NOMO-1 treated with DMSO at 0.1 percent for 48 hours (cell line): ENCODE data around the gene MZT2B.
"Not testable (repeated sequence)": the region's sequence is repeated elsewhere in the genome, so short reads cannot be mapped to it uniquely, and the experiment has no call there.

ENCODE experiments used
- DNase-seq: peaks from one replicate; lab custom pipeline; 2025; ENCODE audit not compliant: unreplicated experiment; lab: John Stamatoyannopoulos, UW

Gene MZT2B

DNA sequence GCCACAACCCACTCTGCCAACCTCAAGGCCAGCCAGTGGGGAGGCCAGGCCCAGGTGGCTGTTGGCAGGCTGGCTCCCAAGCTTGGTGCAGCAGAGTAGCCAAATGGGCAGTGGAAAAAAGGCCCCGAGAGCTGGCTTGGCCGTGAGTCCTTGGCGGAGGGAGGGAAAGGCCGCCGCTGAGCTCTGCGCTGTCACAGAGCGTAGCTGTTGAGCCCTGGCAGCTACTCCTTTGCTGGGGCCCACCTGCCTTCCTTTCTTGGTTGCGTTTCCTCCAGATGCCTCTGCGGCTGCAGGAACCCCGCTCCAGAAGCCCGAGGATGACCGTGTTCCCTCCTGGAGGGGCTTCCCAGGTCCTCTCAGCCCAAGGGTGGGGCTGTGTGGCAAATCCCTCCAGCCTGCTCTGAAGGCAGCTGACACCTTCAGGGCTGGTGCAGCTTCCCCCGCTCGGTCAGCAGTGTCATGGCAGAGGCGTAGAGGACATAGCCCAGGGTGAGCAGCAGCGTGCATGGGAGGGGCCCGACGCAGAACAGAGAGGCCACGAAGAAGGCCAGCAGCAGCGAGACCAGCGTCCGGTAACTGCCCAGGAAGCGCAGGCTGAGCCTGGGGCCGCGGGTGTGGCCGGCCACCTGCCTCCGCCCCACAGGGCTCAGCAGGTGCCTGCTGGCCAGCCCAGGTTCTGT, 29.8 kb upstream of the MZT2B start:
- DNase-seq, result not testable (repeated sequence)

DNA sequence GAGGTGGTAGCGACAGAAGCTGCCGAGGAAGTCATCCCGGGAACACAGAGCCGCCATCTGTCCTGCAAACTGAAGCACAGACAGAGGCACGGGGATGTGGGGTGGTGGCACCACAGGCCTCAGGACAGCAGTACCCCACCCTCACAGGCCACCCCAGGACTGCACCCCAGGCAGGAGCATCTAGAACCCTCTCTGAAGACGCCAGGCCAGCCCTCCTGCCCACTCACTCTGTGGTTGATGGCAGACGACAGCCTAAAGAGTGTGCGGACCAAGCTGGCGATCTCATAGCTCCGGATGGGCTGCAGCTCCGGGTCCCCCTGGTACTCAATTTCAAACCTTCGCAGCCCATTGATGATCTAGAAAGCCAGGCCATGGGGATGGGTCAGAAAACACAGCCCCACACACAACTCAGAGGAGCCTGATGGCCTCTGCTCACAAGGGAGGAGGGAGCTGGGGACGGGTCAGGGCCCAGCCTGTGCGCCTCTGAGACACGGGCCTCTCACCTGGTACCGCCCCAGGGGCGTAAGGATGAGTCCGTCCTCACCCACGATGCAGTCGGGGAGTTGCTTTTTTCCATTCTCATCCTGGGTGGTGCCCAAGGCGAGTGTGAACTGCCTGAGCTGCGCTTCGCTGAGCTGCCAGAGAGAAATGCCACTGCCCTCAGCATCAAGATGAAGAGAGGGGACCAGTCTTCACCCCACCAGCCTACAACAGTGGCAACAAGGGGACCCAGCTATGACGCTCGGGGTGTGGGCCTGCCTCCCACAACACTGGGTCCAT, 29.1 kb upstream of the MZT2B start:
- DNase-seq, result no peak

DNA sequence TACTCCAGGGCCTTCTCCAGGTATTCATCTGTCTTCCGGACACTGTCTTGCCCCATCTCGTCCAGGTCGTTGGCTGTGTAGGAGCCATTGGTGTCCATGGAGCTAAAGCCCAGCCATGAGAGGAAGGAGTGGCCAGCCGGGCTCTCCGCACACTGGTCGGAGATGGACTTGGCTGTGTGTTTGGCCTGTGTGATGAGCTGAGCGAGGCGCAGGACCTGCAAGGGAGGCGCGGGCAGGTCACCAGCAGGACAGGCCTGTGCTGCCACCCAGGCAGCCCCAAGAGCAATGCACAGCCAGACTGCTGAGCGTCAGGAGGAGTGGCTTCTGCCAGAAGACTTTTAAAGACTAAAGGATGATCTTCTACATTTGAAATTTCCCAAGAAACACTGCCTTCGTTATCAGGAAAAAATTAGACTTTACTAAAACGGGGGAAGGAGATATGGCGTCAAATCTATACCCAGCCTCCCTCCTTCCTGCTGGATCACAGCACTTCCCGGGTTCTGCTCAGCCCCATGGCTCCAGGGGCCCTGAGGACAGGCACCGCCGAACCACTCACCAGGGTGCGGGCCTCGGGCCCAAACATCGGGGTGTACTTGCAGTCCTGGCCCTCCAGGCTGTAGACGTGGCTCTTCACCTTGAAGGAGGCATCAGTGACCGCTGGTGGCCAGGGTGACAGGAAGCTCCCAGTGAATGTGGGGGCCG, 28.2 kb upstream of the MZT2B start:
- DNase-seq, result not testable (repeated sequence)

DNA sequence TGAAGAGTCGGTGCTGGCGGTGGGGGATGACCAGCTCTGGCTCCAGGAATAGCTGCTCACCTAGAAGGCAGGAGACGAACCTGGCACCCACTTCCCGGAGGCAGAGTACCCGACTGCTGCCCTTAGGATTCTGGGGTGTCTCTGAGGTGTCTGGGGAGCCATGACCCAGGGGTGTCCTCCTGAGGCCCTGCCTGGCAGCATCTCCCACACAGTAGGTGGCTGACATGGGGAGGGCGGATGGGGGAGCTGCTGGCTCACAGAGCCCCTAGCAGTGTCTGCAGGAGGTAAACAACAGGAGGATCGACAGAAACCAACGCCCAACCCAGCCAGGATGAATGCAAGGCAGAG, 27.7 kb upstream of the MZT2B start:
- DNase-seq, result not testable (repeated sequence)

DNA sequence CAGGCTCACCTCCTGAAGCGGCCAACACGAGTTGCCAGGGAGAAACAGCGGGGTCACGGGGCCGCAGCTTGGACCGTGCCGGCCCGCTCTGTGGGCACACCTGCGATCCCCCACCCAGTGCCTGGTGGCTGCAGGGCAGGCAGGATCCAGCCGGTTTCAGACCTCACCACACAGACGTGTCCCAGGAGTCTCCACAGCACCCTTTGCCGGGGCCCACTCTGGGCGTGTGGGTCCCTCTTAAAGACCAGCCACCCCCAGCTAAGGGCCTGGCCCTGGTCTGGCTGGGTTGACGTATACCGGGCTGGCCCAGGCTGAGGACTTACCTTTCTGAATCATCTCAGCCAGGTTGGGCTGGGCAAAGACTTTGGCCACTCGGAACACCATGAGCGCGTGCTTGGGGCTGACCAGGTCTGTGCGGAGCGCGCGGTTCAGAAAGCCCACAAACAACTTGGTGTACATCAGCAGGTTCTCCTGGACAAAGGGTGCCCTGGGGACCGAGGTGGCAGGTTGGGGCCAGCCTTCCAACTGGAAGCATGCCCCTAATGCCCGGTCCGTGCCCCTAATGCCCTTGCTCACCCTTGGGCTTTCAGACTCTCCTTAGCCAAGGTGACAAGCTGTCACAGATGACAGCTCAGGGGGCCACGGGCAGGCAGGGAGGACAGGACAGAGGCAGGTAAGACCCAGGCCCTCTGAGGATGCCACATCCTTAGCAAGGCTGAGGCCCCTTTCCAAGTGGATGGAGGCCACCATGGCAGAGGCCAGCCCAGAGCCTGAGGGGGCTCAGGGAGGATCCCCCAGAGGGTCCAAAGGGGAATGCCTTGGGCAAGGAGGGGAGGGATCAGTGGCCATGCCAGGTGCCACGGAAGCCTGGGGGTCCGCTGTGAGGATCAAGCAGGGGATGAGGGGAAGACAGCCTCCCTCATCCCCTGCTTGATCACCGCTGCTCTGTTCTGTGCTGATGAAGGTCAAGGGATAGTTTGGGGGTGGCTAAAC, 27.0 kb upstream of the MZT2B start:
- no peak for DNase-seq

DNA sequence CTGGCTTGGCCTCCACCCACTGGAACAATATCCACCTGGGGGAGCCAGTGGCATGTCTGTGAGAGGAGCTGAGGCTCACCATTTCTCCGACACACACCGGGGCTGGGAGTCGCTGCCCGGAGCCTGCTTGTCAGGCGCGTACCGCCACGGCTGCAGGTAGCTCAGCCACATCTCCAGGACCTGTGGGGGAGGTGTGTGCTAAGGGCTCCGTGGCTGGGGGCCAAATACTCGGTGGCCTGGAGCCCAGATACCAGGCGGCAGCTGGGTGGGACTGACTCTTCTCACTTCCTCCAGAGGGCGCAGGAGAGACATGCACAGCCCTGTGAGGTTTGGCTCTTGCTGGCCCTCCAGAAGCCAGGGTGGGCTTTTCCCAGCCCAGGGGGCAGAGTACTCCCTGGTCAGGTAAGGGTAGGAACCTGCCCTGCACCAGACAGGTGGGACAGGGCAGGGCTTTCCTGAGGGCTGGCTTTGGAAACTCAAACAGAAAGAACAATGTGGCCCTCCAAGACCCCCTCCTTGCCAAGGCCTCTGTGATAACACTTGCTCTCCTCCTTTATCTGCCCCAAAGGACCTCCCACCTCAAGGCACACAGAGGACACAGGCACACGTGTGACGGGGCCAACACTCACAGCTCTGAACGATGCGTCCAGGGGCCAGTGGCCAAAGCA, 26.0 kb upstream of the MZT2B start:
- not testable (repeated sequence) for DNase-seq

DNA sequence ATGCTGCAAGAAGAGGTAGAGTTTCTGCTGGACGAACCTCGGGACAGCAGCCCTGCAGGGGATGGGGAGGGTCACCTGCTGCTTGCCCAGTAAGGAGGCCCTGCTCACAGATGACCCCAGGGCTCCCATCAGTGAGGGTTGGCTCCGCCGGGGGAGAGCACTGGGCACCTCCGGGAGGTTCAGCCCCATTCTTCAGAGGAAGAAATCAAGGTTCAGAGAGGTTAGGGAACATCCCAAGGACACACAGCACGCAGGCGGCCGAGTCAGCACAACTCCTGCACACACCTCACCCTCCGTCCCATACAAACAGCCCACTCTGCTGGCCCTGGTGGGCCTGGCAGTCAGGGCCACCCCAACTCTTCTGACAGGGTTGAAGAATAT, 25.4 kb upstream of the MZT2B start:
- DNase-seq, result no peak

DNA sequence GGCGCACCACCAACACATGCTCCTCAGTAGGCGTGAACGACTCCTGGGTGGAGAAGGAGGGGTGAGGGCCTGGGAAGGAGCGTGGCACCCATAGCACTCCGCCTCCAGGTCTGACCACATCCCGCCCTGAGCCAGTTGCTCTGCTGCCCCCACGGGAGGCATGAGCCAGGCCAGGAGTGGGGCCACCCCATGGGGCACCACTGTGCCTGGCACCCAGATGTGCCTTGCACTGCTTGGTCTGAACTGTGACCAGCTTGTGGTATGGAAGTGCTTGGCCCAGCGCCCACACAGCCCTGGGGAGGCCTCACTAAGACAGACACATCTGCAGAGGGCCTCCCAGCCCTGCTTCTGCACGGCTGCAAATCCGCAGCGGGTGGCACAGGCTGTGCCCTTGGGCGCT, 24.7 kb upstream of the MZT2B start:
- DNase-seq, result not testable (repeated sequence)

DNA sequence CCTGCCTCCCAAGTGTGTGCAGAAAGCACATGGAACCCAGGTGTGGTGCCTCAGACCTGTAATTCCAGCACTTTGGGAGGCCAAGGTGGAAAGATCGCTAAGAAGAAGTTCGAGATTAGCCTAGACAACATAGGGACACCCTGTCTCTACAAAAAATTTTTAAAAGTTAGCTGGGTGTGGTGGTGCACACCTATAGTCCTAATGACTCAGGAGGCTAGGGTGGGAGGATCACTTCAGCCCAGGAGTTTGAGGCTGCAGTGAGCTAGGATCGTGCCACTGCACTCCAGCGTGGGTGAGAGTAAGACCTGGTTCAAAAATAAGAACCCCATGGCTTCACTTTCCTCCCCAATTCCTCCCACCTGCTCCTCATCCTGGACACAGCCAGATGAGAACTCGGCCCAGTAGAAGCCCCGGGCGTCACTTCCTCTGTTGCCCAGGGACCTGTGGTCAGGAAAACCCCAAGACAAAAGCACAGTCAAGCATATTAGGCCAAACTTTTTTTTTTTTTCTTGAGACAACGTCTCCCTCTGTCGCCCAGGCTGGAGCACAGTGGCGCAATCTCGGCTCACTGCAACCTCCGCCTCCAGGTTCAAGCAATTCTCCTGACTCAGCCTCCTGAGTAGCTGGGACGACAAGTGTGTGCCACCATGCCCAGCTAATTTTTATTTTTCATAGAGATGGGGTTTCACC, 24.1 kb upstream of the MZT2B start:
- DNase-seq, result not testable (repeated sequence)

DNA sequence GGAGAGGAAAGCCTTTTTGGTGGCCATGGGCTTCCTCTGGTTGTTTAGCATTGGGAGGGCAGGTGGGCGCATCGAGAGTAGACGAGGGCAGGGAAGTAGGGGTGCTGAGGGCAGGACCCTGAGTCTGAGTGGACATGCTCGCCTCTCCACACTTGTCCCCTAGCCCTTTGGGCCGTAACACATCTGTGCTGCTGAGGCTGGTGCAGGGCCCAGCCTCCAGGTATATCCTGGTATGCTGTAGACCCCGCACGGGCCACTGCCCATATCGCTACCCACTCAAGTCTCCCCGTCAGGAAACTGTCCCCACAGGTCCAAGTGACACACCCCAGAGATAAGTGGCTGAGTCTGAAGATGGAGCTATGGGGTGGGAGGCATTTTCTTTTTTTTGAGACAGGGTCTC, 23.4 kb upstream of the MZT2B start:
- no peak for DNase-seq

DNA sequence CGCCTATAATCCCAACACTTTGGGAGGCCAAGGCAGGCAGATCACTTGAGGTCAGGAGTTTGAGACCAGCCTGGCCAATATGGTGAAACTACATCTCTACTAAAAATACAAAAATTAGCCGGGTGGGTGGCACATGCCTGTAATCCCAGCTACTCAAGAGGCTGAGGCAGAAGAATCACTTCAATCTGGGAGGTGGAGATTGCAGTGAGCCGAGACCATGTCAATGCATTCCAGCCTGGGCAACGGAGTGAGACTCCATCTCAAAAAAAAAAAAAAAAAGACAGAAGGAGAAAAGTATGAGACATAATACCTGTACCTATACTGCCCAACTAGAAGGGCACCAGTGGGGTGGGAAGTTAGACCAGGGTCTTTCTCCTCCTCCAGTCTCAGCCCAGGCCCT, 22.7 kb upstream of the MZT2B start:
- DNase-seq, result not testable (repeated sequence)

DNA sequence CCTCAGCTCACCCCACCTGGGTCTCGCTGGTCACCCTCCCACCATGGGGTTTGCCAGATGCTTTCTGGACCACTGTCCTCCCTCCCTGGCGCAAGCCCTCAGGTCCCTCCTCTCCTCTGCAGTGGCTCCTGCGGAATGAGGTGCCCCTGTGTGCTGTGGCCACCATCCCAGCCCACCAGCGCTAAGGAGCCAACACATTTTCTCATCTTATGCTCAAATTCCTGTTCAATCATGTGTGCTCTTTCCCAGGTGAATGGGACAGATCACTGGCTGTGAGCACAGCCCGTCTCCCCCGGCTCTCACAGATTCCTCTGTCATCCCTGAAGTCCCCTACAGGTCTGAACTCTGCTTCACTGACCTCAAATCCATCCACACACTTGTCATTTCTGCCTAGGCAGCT, 21.9 kb upstream of the MZT2B start:
- DNase-seq, result no peak

DNA sequence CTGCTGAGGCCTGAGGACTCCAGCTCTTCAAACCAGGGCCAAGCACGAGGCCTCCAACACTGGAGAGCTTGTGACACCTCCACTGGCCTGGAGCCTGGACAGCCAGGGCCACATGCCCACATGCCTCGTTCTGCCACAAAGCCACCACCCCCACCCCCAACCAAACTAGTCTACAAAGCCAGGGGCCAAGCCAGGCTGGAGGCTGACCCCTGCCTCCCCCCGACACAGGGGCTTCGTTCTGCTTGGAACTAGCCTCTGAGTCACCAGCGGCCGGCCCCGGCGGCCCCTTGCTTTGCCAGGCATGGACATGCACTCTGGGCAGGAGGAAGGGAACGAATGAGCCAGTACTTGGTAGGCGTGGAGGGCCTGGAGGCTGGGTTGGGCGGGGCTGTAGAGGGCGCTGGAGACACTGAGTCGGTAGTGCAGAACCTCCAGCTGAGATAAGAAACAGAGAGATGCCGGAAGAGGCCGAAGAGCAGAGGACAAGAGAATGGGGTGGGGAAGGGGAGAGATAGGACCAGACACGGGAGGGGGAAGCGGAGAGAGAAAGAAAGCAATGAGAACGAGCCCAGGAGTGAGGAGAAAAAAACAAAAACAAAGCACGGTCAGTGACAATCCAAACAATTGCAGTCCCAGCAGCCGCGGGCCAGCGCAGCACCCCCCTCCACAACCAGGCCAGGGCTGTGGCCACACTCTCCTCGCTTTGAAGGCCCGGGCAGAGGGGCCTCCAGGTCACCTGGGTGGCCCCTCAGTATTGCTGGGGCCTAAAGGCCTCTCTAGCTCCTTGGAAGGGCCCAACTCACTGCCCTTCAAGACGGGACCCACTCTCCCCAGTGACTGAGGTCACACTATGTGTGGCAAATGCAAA, 21.0 kb upstream of the MZT2B start:
- DNase-seq, result not testable (repeated sequence)

DNA sequence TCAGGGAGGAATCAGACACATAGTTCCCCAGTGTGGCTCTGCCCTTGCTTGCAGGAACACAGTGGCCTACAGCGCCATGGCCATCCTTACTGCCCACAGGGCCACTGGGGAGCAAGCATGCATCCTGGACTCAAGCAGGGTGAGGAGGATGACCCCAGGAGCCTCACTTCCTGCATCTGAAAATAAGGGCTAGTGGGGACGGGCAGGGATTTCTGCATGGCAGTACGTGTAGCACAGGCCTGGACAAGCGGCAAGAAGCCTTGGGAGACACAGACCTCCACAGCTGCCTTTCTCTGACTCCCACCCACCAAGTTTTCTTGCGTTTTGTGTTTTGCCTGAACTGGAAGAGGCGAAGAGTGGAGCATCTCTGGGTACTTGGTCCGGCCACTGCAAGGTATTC, 19.6 kb upstream of the MZT2B start:
- DNase-seq, result not testable (repeated sequence)

DNA sequence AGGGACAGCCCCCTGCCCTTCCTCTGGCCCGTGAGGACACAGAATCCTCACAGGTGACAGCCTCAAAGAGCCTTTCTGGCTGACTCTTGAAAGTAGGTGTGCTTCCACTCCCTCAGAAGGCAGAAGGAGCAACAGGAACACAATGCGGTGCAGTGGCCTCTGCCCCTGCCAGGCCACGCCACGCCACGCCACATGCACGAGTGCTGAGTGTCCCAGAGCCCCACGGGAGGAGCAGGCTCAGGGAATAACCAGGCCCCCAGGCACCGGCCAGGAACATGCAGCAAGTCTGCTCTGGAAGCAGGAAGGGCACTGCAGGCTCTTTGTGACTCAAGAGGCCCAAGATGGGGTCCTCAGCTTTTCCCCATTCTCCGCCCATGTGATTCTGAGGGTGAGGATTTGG, 19.1 kb upstream of the MZT2B start:
- DNase-seq, result no peak

DNA sequence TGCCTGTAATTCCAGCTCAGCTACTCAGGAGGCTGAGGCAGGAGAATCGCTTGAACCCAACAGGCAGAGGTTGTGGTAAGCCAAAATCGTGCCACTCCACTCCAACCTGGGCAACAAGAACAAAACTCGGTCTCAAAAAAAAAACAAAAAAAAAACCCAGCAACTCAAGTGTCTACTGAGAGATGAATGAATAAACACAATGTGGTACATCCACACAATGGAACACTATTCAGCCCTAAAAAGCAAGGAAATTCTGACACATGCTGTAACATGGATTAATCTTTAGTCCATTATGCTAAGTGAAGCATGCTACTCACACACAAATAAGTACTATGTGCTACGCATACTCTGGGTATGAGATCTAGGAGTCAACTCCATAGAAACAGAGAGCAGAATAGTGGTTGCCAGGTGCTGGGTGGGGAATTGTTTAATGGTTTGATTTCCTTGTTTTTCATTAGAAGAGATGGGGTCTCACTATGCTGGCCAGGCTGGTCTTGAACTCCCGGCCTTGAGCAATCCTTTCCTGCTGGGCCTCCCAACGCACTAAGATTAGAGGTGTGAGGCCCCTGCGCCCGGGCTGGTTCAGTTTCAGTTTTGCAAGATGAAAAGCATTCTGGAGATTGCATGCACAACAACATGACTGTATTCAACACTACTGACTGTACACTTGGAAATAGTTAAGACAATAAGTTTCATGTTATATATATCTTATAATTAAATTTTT, 16.6 kb upstream of the MZT2B start:
- DNase-seq, result no peak

DNA sequence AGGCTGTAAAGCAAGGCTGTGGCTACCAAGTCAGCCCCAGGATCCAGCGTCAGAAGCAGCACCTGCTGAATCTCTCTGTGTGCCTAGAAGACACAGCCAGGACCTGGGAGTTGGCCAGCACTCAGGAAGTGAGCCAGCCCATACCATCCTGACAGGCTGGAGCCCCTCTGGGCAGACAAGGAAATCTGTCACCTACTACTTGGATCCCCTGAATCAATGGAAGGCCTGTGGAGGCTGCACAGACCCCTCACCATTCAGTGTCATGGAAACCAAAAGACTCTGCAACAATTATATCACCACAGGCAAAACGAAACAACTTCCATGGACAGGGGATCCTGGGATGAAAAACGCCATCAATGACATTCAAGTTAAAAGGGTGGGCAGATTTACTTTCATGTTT, 15.5 kb upstream of the MZT2B start:
- not testable (repeated sequence) for DNase-seq

DNA sequence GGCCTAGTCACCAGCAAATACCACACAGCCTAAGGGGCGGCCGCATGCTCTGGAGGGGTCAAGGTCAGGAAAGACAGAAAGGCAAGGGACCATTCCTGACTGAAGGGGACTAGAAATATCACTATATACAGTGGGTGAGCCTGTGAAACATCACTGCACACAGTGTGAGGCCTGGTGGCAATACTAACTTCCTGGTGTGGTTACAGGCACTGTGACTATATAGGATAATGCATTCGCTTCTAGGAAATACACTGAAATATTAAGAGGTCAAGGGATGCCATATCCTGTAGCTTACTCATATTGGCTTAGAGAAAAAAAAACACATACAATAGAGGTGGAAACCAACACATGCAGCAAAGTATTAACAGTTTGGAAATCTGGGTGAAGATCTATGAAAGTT, 12.9 kb upstream of the MZT2B start:
- not testable (repeated sequence) for DNase-seq
